Activated CD4-positive, alpha-beta T cell treated with anti-CD3 and anti-CD28 coated beads, Interleukin-2, Interleukin-4, amounts not matched to agents 100 ng/mL and 50 ng/mL, durations not matched to agents 16 hours and 8 hours (primary cell): ENCODE measurements around the gene CFAP91.
"Not testable (repeated sequence)": the region's sequence is repeated elsewhere in the genome, so short reads cannot be mapped to it uniquely, and the experiment has no call there.

ENCODE experiments used
- DNase-seq: peaks from one replicate; pipeline ENCODE4 v3.0.0-alpha.2; 2020; ENCODE audit warnings: low spot score

CFAP91 gene

DNA sequence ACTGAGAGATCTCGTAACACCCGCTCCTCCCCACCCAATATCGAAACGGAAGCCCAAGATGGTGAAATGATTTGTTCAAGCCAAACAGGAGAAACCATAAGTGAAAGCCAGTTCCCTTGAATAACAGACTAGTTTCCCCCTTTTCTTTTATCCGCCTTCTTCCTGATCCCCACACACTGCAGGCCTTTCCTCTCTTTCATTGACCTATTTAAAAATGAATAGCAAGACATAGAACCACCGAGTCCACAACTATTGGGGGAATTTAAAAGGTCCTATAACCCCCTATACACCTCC is 25.2 kb upstream of the CFAP91 start:
- DNase-seq, result no peak

DNA sequence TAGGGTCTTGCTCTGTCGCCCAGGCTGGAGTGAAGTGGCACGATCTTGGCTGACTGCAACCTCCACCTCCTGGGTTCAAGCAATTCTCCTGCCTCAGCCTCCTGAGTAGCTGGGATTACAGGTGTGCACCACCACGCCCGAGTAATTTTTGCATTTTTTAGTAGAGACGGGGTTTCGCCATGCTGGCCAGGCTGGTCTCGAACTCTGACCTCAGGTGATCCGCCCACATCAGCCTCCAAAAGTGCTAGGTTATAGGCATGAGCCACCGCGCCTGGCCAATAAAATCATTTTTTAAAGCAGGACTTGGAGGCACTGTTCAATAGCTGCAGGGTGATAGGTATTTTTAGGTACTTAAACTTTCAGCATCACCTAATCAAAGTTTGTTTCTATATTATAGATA is 24.6 kb upstream of the CFAP91 start:
- not testable (repeated sequence) for DNase-seq

- no peak for DNase-seq
Observed at GRCh38 chr3:119679874-119680273, 22.9 kb upstream of the CFAP91 start.

- peak; percentile 49 for DNase-seq
Observed at GRCh38 chr3:119681279-119681678, 21.5 kb upstream of the CFAP91 start.

GRCh38 chr3:119683421-119683820 is 19.4 kb upstream of the CFAP91 start:
- no peak for DNase-seq

GRCh38 chr3:119690043-119690656 is 12.7 kb upstream of the CFAP91 start:
- DNase-seq, result no peak

GRCh38 chr3:119695480-119695879 is 7.3 kb upstream of the CFAP91 start:
- no peak for DNase-seq

DNA sequence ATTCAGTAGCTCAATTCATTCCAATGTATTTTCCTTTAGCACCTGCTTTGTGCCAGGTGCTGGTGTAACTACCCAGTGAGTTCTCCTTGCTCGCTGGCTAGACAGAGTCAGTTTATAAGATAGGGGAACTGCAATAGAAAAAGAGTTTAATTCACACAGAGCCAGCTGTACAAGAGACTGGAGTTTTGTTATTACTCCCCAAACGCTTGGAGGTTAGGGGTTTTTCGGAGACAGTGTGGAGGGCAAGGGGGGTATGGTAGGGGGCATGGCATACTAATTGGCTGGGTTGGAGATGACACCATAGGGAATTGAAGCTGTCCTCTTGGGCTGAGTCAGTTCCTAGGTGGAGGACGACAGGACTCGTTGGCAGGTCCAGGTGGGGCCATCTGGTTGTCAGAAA is 5.4 kb upstream of the CFAP91 start:
- DNase-seq, result no peak

DNA sequence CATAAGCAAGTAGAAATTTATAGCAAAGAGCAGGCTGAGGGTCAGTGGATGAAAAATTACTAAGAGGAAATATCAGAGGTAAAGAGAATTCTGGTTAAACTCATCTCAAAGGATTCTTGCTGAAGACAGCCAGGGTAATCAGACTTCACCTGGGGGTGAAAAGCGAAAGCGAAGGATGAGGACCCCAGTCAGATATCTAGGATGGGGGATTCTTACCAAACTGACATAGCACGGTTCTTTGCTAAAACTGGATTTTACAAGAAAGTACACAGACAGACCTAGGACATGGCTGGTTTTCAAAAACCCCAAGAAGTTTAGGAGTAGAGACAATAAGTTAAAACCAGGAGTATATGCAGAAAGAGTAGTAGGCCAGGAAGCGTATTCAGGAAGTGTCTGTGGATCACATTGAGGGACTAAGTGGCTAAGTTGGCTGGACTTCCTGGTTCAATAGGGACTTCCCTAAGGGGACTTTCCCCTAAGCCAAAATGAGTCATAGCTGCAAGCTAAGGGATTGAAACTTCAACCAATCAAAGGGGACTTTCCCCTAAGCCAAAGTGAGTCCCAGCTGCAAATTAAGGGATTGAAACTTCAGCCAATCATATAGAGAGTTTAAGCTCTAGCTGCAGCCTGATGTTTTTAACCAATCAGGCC is 2.4 kb upstream of the CFAP91 start:
- DNase-seq, result peak; percentile 78

GRCh38 chr3:119700920-119701734 is 1.7 kb upstream of the CFAP91 start:
- DNase-seq, result no peak

- DNase-seq, result no peak
Observed at GRCh38 chr3:119703820-119704531, 1.2 kb downstream of the CFAP91 start.

DNA sequence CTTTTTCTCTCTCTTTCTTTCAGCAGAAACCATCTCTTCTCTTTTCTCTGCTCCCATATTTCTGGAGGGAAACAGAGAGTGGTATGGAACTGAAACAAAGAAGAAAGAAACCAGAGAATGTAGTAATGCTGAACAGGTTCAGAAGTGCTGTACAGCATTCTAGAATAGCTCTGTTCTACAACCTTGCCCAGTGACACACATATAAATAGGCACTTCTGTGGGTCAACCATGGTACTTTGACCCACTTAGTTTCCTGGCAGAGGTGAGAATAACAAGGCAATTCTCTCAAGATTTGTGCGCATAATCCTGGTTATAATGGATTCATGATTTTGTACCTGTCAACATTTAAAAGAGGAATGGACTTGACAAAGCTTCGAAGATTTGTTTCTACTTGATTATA is 12.3 kb downstream of the CFAP91 start:
- DNase-seq, result no peak

GRCh38 chr3:119716998-119717397 is 14.2 kb downstream of the CFAP91 start:
- no peak for DNase-seq

DNA sequence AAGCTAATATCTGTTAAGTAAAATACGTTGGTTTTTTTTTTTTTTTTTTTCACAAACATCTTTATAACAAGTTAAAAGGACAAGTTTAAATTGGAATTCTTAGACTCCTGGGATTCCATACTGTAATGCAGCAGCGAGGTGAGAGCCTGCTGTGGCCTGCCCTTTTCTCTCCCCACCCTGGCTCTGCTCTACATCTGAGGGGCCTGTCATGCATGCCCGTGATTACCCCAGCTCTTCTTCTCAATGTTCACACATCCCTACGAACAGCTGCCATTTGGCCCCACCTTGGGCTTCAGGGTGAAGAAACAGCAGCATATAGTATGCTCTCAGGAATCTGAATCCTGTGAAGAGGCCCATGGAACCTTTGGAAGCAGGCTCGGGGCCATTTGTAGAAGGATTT is 14.7 kb downstream of the CFAP91 start:
- DNase-seq, result no peak

DNA sequence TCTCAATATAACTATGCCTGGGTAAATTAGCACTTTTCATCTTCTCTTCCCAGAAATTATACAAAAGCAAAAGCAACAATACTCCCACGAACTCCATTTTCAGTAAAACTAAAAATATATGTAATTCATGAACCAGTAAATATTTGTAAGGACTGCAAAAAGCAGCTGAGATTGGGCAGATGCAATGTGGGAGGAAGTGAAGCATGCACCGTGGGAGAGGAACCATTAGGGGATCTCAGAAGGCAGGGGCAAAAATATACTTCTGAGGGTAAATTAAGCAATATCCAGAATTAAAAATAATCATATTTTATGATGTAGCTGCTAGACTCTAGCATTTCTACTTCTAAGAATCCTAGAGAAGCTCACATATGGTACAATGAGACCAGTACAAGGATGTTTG is 20.2 kb downstream of the CFAP91 start:
- DNase-seq, result no peak

GRCh38 chr3:119726909-119727308 is 24.1 kb downstream of the CFAP91 start:
- DNase-seq, result no peak

- DNase-seq, result no peak
Observed at GRCh38 chr3:119729996-119730395, 27.2 kb downstream of the CFAP91 start.

GRCh38 chr3:119731560-119732343 is 28.9 kb downstream of the CFAP91 start:
- peak; percentile 33 for DNase-seq

DNA sequence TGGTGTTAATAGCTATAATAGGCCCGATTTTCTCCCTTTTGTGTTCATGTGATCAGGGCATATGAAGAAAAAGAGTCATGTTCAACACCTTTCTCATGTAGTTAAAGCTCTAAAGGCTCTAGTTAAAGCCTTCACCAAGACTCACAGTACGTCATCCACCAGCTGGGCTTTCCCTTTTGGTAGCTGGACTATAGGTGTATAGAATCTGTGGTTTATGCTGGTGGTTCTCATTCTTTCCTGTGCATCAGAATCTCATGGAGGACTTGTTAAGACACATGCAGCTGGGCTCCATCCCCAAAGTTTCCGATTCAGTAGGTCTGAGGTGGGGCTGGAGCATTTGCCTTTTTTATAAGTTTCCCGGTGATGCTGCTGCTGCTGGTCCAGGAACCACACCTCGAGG is 31.0 kb downstream of the CFAP91 start:
- DNase-seq, result no peak

DNA sequence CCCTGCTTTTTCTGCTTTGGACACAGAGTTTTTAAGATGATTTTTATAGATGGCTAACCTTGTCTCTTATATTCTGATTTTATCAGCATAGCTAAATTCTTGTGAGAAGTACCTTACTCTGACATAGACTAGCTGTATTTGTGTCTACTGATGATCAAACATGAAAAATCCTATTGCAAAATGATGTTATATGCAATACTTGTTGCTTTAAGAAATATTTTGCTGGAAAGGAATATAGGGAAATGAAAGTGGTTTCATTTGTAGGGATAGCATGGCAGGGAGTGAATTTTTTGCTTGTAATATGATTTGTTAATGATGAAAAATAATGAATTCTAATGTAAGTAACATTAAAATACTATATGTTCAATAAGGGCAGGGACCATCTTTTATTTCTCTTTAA is 35.9 kb downstream of the CFAP91 start:
- DNase-seq, result no peak

- no peak for DNase-seq
Observed at GRCh38 chr3:119741657-119742590, 39.1 kb downstream of the CFAP91 start.
